Measurements from ENCODE around the gene CFAP251. TPM values are rescaled to one million over a fixed set of nuclear protein-coding genes. Genes with fewer than 3 reads are reported as not detected.

CFAP251 gene
- total and polyA plus RNA-seq, 2 of the 8 experiments (the other 6 are each of a cell fraction or from before 2014, with no cell fraction given) = 1.8 to 2.9 TPM

DNA sequence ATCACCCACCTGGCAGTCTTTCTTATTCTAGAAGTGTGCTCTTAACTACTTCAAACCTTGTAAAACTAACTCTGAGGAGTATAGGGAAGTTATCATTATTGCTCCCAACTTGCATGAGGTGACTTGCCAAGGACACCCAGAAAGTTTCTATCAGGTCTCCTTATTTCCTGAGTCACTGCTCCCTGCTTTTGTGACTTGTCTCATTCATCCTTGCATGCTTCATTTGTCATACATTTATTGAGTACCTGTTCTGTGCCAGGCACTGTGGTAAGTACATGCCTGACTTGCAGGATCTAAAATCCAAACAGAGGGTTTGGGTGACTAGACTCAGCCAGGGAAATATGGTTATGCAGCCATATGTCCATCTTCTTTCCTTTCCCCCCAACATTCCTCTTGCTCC, 25.5 kb downstream of the CFAP251 start (continued):
- TF ChIP-seq, protein P1, sequence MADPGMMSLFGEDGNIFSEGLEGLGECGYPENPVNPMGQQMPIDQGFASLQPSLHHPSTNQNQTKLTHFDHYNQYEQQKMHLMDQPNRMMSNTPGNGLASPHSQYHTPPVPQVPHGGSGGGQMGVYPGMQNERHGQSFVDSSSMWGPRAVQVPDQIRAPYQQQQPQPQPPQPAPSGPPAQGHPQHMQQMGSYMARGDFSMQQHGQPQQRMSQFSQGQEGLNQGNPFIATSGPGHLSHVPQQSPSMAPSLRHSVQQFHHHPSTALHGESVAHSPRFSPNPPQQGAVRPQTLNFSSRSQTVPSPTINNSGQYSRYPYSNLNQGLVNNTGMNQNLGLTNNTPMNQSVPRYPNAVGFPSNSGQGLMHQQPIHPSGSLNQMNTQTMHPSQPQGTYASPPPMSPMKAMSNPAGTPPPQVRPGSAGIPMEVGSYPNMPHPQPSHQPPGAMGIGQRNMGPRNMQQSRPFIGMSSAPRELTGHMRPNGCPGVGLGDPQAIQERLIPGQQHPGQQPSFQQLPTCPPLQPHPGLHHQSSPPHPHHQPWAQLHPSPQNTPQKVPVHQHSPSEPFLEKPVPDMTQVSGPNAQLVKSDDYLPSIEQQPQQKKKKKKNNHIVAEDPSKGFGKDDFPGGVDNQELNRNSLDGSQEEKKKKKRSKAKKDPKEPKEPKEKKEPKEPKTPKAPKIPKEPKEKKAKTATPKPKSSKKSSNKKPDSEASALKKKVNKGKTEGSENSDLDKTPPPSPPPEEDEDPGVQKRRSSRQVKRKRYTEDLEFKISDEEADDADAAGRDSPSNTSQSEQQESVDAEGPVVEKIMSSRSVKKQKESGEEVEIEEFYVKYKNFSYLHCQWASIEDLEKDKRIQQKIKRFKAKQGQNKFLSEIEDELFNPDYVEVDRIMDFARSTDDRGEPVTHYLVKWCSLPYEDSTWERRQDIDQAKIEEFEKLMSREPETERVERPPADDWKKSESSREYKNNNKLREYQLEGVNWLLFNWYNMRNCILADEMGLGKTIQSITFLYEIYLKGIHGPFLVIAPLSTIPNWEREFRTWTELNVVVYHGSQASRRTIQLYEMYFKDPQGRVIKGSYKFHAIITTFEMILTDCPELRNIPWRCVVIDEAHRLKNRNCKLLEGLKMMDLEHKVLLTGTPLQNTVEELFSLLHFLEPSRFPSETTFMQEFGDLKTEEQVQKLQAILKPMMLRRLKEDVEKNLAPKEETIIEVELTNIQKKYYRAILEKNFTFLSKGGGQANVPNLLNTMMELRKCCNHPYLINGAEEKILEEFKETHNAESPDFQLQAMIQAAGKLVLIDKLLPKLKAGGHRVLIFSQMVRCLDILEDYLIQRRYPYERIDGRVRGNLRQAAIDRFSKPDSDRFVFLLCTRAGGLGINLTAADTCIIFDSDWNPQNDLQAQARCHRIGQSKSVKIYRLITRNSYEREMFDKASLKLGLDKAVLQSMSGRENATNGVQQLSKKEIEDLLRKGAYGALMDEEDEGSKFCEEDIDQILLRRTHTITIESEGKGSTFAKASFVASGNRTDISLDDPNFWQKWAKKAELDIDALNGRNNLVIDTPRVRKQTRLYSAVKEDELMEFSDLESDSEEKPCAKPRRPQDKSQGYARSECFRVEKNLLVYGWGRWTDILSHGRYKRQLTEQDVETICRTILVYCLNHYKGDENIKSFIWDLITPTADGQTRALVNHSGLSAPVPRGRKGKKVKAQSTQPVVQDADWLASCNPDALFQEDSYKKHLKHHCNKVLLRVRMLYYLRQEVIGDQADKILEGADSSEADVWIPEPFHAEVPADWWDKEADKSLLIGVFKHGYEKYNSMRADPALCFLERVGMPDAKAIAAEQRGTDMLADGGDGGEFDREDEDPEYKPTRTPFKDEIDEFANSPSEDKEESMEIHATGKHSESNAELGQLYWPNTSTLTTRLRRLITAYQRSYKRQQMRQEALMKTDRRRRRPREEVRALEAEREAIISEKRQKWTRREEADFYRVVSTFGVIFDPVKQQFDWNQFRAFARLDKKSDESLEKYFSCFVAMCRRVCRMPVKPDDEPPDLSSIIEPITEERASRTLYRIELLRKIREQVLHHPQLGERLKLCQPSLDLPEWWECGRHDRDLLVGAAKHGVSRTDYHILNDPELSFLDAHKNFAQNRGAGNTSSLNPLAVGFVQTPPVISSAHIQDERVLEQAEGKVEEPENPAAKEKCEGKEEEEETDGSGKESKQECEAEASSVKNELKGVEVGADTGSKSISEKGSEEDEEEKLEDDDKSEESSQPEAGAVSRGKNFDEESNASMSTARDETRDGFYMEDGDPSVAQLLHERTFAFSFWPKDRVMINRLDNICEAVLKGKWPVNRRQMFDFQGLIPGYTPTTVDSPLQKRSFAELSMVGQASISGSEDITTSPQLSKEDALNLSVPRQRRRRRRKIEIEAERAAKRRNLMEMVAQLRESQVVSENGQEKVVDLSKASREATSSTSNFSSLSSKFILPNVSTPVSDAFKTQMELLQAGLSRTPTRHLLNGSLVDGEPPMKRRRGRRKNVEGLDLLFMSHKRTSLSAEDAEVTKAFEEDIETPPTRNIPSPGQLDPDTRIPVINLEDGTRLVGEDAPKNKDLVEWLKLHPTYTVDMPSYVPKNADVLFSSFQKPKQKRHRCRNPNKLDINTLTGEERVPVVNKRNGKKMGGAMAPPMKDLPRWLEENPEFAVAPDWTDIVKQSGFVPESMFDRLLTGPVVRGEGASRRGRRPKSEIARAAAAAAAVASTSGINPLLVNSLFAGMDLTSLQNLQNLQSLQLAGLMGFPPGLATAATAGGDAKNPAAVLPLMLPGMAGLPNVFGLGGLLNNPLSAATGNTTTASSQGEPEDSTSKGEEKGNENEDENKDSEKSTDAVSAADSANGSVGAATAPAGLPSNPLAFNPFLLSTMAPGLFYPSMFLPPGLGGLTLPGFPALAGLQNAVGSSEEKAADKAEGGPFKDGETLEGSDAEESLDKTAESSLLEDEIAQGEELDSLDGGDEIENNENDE (IDR thresholded peaks at IDR 0.05; ENCODE audit: insufficient replicate concordance, low read length) = no peak
- TF ChIP-seq SRF (IDR thresholded peaks at IDR 0.05; ENCODE audit: low read depth, low read length) = no peak

All from H1 (cell line).